Bronchus fibroblast of lung (primary cell): ENCODE measurements around the gene NKX1-1. TPM values are rescaled to one million over a fixed set of nuclear protein-coding genes. Genes with fewer than 3 reads are reported as not detected.

ENCODE experiments used
- total RNA-seq: library from RNA; depleted of rRNA; stranded (reverse); fragments of >200 nt; gene quantifications from 2 replicates; pipeline ENCODE4 v1.2.3, GENCODE V29; 2015

NKX1-1 gene
- total RNA-seq = not detected in 2 replicates

DNA sequence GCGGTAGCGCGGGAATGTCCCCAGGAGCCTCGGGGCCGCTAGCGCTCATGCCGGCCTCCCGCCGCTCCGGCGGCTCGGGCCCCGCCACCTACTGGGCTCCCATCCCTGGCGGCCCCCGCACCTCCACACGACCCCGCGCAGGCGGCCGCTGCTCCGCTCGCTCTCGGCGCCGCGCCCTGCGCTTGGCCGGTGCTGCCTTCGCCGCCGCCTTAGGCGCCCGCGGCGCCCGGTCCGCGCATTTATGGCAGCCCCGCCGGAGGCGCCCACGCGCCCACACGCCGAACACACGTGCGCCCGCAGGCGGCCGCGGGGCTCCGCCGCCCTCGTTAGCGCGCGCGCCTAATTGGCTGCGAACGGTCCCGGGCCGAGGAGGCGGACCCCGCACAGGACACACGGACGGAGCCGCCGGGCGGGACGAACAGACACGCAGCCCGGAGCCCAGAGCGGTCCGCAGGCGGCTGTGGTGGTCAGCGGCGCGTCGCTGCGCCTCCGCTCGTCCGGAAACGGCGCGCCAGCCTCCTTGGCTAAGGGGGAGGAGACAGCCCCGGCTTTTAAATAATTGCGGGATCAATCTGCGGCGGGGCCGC, at the start of gene NKX1-1:
NKX1-1 (minus strand) TSS at position 49 of the 587 bp plus-strand sequence; CDS start at position 49, 0 bp downstream.

Other genes with a start within 250 kb of the NKX1-1 start
- gene SPON2, start 233.9 kb downstream of the NKX1-1 start, total RNA-seq = 295 and 321 TPM in 2 replicates
- 196 and 202 TPM in 2 replicates for gene CTBP1, start 157.3 kb downstream of the NKX1-1 start, total RNA-seq
- 71.2 and 73.8 TPM in 2 replicates for gene MAEA, start 116.6 kb downstream of the NKX1-1 start, total RNA-seq
- 5.2 and 5.4 TPM in 2 replicates for gene UVSSA, start 59.2 kb downstream of the NKX1-1 start, total RNA-seq